ENCODE measurements around the gene C10orf95.

The C10orf95 gene

DNA sequence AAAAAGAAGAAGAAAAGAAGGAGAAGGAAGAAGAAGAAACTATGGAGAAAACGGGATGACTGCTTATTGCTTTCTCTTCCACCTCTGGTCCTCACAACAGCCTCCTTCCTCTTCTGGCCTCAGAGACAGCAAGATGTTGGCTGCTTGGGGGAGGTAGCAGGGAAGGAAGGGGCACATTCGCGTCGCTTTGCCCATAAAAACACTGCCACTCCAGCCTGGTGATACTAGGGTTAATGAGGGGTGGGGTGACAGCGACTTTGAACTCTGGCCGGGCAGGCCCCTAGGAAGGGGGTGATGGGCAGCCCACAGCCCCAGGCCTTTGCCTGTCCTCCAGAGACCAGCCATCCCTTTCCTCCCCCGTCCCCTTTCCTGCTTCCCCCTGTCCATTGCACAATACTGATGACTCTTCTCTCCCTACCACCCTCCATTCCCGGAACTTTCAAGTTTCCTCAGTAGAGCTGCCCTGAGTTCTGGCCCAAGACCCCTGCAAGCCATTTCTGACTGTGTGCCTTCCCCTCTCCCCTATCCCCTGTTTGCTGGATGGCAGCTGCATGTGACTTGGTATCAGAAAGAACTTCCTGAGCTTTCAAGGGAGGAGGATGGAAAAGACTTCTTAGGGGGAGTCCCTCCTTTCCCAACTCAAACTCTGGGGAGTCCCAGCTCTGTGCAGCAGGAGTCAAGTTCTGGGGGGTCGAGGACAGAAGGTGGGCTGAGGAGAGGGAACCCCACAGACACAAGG lies 16.8 kb downstream of the C10orf95 start:
- no peak for DNase-seq (ENCODE audit: low spot score)

- no peak for DNase-seq (ENCODE audit: low spot score)
Measured at GRCh38 chr10:102433619-102434046, 17.7 kb downstream of the C10orf95 start.

- DNase-seq (ENCODE audit: low spot score), result peak; percentile 95
Measured at GRCh38 chr10:102432162-102432950, 19.0 kb downstream of the C10orf95 start, which contains the start of gene CUEDC2. Gene CUEDC2, minus strand, starts transcription at chr10:102432574. Its CDS starts 7,386 bp downstream, at chr10:102425188.

DNA sequence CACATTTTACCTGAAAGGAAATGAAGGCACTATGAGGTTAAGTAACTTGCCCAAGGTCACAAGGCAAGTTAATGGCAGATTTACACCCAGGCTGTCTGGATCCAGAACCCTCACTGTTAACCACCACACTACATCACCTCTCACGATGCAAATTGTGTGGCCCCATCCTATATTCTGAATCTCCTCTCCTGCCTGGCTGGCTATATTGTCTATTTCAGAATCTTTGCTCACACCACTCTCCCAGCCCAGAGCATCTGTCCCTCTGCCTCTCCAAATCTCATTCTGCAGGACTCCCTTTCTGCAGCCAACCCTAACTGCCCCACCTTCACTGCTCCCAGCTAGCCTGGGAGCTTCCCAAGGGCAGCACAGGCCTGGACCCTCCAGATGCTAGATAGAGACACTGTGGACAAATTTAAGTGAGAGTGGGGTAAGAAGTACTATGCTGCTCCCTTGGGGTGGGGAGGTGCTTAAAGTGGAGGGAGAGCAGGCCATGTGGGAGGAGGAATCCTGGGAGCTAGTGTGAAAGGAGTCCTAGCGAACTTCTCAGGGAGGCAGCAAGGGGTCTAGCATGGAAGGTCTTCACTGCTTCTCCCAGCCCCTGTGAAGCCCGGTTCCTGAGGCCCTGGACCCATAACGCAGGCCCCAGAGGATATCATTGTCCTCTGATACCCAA lies 19.8 kb downstream of the C10orf95 start:
- no peak for DNase-seq (ENCODE audit: low spot score)

DNA sequence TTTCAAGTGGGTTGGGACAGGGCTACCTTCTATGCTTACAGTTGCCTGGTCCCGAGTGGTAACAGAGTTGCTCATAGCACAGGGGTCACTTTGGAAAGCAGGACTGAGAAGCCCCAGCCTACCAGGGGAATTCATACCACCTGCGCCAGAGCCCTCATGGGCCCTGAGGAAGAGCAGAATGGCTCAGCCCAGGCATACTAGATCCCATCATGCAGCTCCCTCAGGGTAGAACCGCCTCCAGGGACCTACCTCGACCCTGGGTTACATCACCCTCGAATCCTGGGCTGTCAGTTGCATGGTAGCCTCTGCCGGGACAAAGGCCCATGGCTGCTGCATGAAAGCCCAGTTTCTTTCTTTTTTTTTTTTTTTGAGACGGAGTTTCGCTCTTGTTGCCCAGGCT lies 21.9 kb downstream of the C10orf95 start:
- DNase-seq (ENCODE audit: low spot score), result no peak

DNA sequence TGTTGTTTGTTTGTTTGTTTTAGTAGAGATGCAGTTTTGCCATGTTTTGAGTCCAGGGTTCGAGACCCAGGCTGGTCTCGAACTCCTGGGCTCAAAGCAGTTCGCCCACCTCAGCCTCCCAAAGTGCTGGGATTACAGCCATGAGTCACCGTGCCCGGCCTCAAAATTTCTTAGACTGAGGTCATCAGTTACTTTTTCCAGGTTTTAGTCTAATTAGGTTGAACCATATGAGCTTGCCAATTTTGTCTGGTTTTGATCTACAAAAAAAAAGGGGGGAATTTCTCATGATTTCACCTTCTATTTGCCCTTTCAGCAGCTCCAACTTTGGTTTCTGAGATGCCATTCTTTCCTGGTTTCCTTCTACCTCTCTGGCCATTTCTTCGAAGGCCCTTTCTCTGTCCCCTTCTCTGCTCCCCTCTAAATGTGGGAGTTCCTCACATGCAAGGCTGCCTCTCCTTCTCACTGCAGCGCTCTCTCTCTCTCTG lies 24.5 kb downstream of the C10orf95 start:
- DNase-seq (ENCODE audit: low spot score), result no peak

DNA sequence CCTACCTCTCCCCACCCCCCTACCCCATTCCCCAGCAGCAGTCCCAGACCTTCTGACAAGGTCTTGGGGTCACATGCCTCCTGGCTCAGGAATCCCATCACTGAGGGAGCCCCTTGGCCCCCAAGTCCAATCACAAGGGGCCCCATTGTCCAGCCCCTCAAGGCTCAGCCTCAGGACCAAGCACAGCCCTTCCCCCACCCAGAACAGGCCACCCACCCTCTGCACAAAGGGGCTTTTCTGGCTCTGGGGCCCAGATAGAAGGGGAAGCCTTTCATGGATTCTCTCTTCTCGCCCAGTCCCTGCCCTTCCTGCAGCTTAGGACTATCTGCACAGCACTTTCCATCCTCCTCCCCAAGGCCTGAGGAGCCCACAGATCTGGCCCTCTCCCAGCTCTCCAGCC lies 25.9 kb downstream of the C10orf95 start:
- no peak for DNase-seq (ENCODE audit: low spot score)

DNA sequence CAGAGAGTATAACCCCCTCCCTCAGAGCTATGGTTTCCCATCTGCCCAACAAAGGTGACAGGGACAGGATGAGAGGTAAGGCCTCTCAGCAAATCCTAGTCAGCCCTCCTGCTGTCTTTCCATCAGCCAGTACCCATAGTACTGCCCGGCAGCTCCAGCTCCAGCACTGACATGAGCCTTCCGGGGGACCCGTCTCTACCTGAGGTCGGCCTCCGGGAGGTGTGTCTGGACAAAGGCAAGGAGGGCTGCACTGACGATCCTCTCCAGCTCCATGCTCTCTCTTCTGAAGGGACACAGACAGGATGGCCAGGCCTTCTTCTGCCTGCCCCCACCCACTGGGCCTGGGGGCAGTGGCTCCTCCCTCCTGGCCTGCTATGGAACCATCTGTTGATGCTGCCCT lies 26.4 kb downstream of the C10orf95 start:
- no peak for DNase-seq (ENCODE audit: low spot score)

DNA sequence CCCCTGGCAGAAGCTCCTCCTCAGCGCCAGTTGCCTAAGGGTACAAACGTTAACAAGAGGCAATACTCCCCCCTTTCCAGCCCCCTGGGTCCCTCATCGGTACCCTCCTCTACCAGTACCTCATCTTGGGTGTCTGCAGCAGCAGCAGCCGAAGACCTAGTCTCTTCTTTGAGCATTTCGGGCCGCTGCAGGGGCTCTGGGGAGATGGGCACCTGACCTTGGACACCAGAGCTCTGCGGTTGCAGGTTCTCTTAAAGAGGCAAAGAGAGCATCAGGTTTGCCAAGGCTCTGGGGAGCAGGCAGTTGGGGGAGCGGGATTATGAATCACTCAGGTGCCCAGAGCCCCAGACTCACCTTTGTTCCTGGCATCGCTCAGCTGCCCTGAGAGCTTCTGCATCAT lies 27.2 kb downstream of the C10orf95 start:
- DNase-seq (ENCODE audit: low spot score), result no peak

GRCh38 chr10:102423372-102423968 lies 27.9 kb downstream of the C10orf95 start:
- no peak for DNase-seq (ENCODE audit: low spot score)

DNA sequence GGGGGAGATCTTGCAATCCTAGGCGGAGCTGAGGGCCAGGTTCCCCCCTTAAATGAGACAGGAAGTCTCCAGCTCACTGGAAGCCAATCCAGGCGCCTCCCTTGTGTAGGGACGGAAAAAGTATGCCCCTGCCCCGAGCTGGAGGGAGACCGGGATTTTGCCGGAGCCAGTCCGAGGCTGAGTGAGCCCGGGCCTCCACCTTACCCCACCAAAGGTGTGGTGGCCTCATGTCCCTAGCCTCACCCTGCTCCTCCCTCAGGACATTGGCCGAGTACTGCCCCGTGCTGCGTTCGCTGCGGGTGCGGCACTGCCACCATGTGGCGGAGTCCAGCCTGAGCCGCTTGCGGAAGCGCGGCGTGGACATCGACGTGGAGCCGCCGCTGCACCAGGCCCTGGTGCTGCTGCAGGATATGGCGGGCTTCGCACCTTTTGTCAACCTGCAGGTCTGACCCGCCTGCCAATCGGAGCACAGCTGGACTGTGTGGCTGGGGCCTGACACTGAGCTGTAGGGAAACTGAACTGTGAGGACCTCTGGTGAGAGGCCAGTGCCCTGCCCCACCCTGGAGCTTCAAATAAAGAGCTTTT lies 28.7 kb downstream of the C10orf95 start:
- peak; percentile 86 for DNase-seq (ENCODE audit: low spot score)

DNA sequence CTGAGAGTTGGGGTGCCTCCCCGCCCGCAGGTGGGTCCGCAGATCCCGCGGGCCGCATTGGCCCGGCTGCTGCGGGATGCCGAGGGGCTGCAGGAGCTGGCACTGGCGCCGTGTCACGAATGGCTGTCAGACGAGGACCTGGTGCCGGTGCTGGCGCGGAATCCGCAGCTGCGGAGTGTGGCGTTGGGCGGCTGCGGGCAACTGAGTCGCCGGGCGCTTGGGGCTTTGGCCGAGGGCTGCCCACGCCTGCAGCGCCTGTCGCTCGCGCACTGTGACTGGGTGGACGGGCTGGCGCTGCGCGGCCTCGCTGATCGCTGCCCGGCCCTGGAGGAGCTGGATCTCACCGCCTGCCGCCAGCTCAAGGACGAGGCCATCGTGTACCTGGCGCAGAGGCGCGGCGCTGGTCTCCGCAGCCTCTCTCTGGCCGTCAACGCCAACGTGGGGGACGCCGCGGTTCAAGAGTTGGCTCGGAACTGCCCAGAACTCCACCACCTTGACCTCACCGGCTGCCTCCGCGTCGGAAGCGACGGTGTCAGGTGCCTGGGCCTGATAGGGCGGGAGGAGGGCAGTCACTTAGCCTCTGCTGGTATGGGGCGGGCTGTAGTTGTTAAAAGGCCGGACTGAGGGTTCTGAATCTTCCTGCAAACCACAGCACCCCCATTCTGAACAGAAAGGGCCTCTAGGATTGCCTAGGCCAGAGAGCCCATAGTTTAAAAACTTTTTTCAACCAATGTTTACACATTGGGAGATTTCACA lies 29.4 kb downstream of the C10orf95 start:
- peak; percentile 53 for DNase-seq (ENCODE audit: low spot score)

DNA sequence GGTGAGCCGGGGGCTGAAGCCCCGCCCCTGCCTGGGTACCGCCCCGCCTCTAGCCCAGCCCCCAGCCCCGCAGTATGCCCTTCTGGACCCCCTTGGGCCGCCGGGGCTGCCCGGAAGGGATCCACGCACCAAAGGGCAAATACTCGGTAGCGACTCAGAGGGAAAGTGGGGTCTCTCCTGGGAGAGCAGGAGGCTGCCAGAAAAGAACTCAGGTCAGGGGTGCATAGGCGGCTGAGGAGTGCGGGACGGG lies 29.9 kb downstream of the C10orf95 start:
- DNase-seq (ENCODE audit: low spot score), result no peak

GRCh38 chr10:102420714-102421506 lies 30.4 kb downstream of the C10orf95 start, which contains the start of gene FBXL15:
Gene FBXL15, plus strand, starts transcription at chr10:102420836. Its CDS starts 294 bp downstream, at chr10:102421130.
- DNase-seq (ENCODE audit: low spot score), result peak; percentile 99

GRCh38 chr10:102420181-102420713 lies 31.1 kb downstream of the C10orf95 start:
- no peak for DNase-seq (ENCODE audit: low spot score)

- DNase-seq (ENCODE audit: low spot score), result peak; percentile 62
Measured at GRCh38 chr10:102419269-102420180, 31.8 kb downstream of the C10orf95 start.

GRCh38 chr10:102418622-102419268 lies 32.6 kb downstream of the C10orf95 start, which contains the start of gene PSD:
Gene PSD, minus strand, starts transcription at chr10:102418785. Its CDS starts 1,747 bp downstream, at chr10:102417038.
- DNase-seq (ENCODE audit: low spot score), result no peak

GRCh38 chr10:102416695-102417094 lies 34.6 kb downstream of the C10orf95 start:
- no peak for DNase-seq (ENCODE audit: low spot score)
